ENCODE measurements around the gene ST6GAL1.

The ST6GAL1 gene

GRCh38 chr3:187079090-187080022, 149.0 kb downstream of the ST6GAL1 start:
- H3K27ac ChIP-seq (ENCODE audit: low read length) = no peak overlapping the region
- no peaks in the 10 kb centered on the region for H3K27me3 ChIP-seq (ENCODE audit: control insufficient read depth, insufficient read depth, low read length)
- peaks cover 9% of the 10 kb centered on the region for H3K4me1 ChIP-seq (ENCODE audit: control insufficient read depth, low read depth, low read length)
- peaks cover 27% of the 10 kb centered on the region for H3K36me3 ChIP-seq (ENCODE audit: control insufficient read depth, low read depth, low read length)
- H3K9me3 ChIP-seq (ENCODE audit: control insufficient read depth, low read depth, low read length) = no peaks in the 10 kb centered on the region
- no peak overlapping the region for H3K4me3 ChIP-seq (ENCODE audit: low read length)
- H3K9ac ChIP-seq (ENCODE audit: low read length) = no peak overlapping the region

- H3K27me3 ChIP-seq (ENCODE audit: control insufficient read depth, insufficient read depth, low read length) = no peaks in the 10 kb centered on the region
- H3K9ac ChIP-seq (ENCODE audit: low read length) = no peak overlapping the region
- H3K36me3 ChIP-seq (ENCODE audit: control insufficient read depth, low read depth, low read length) = peaks cover 16% of the 10 kb centered on the region
- peaks cover 12% of the 10 kb centered on the region for H3K4me1 ChIP-seq (ENCODE audit: control insufficient read depth, low read depth, low read length)
- H3K9me3 ChIP-seq (ENCODE audit: control insufficient read depth, low read depth, low read length) = no peaks in the 10 kb centered on the region
- no peak overlapping the region for H3K27ac ChIP-seq (ENCODE audit: low read length)
- no peak overlapping the region for H3K4me3 ChIP-seq (ENCODE audit: low read length)
Measured at GRCh38 chr3:187080799-187081450, 150.6 kb downstream of the ST6GAL1 start.

GRCh38 chr3:187082758-187083375, 152.5 kb downstream of the ST6GAL1 start:
- no peaks in the 10 kb centered on the region for H3K9me3 ChIP-seq (ENCODE audit: control insufficient read depth, low read depth, low read length)
- peaks cover 12% of the 10 kb centered on the region for H3K4me1 ChIP-seq (ENCODE audit: control insufficient read depth, low read depth, low read length)
- H3K27ac ChIP-seq (ENCODE audit: low read length) = no peak overlapping the region
- no peaks in the 10 kb centered on the region for H3K27me3 ChIP-seq (ENCODE audit: control insufficient read depth, insufficient read depth, low read length)
- peaks cover 4% of the 10 kb centered on the region for H3K36me3 ChIP-seq (ENCODE audit: control insufficient read depth, low read depth, low read length)
- no peak overlapping the region for H3K9ac ChIP-seq (ENCODE audit: low read length)
- no peak overlapping the region for H3K4me3 ChIP-seq (ENCODE audit: low read length)

- H3K27me3 ChIP-seq (ENCODE audit: control insufficient read depth, insufficient read depth, low read length) = no peaks in the 10 kb centered on the region
- no peak overlapping the region for H3K4me3 ChIP-seq (ENCODE audit: low read length)
- H3K9me3 ChIP-seq (ENCODE audit: control insufficient read depth, low read depth, low read length) = no peaks in the 10 kb centered on the region
- no peak overlapping the region for H3K9ac ChIP-seq (ENCODE audit: low read length)
- peaks cover 12% of the 10 kb centered on the region for H3K4me1 ChIP-seq (ENCODE audit: control insufficient read depth, low read depth, low read length)
- no peak overlapping the region for H3K27ac ChIP-seq (ENCODE audit: low read length)
- H3K36me3 ChIP-seq (ENCODE audit: control insufficient read depth, low read depth, low read length) = no peaks in the 10 kb centered on the region
Measured at GRCh38 chr3:187084126-187084525, 153.8 kb downstream of the ST6GAL1 start.

- H3K4me3 ChIP-seq (ENCODE audit: low read length) = no peak overlapping the region
Measured at GRCh38 chr3:187084580-187084979, 154.3 kb downstream of the ST6GAL1 start.

GRCh38 chr3:187085021-187085666, 154.8 kb downstream of the ST6GAL1 start:
- no peaks in the 10 kb centered on the region for H3K36me3 ChIP-seq (ENCODE audit: control insufficient read depth, low read depth, low read length)
- no peak overlapping the region for H3K4me3 ChIP-seq (ENCODE audit: low read length)
- peaks cover 3% of the 10 kb centered on the region for H3K4me1 ChIP-seq (ENCODE audit: control insufficient read depth, low read depth, low read length)
- H3K27ac ChIP-seq (ENCODE audit: low read length) = no peak overlapping the region
- H3K9ac ChIP-seq (ENCODE audit: low read length) = no peak overlapping the region
- no peaks in the 10 kb centered on the region for H3K27me3 ChIP-seq (ENCODE audit: control insufficient read depth, insufficient read depth, low read length)
- H3K9me3 ChIP-seq (ENCODE audit: control insufficient read depth, low read depth, low read length) = no peaks in the 10 kb centered on the region

More at GRCh38 chr3:187084580-187084979, 154.3 kb downstream of the ST6GAL1 start:
- no peak overlapping the region for H3K27ac ChIP-seq (ENCODE audit: low read length)
- H3K9ac ChIP-seq (ENCODE audit: low read length) = no peak overlapping the region
- H3K4me1 ChIP-seq (ENCODE audit: control insufficient read depth, low read depth, low read length) = peaks cover 8% of the 10 kb centered on the region
- no peaks in the 10 kb centered on the region for H3K36me3 ChIP-seq (ENCODE audit: control insufficient read depth, low read depth, low read length)
- no peaks in the 10 kb centered on the region for H3K9me3 ChIP-seq (ENCODE audit: control insufficient read depth, low read depth, low read length)
- H3K27me3 ChIP-seq (ENCODE audit: control insufficient read depth, insufficient read depth, low read length) = no peaks in the 10 kb centered on the region

- Histone ChIP-seq H3K9me3 (ENCODE audit: control insufficient read depth, low read depth, low read length) (no peaks in the 10 kb centered on the region), H3K4me1 (ENCODE audit: control insufficient read depth, low read depth, low read length) (peaks cover 3% of the 10 kb centered on the region), H3K27ac (ENCODE audit: low read length) (no peak overlapping the region), H3K27me3 (ENCODE audit: control insufficient read depth, insufficient read depth, low read length) (no peaks in the 10 kb centered on the region), H3K36me3 (ENCODE audit: control insufficient read depth, low read depth, low read length) (no peaks in the 10 kb centered on the region), H3K9ac (ENCODE audit: low read length) (no peak overlapping the region), H3K4me3 (ENCODE audit: low read length) (no peak overlapping the region)
Measured at GRCh38 chr3:187085933-187086332, 155.6 kb downstream of the ST6GAL1 start.

GRCh38 chr3:187086831-187087230, 156.5 kb downstream of the ST6GAL1 start:
- no peaks in the 10 kb centered on the region for H3K27me3 ChIP-seq (ENCODE audit: control insufficient read depth, insufficient read depth, low read length)
- H3K9ac ChIP-seq (ENCODE audit: low read length) = no peak overlapping the region
- no peaks in the 10 kb centered on the region for H3K36me3 ChIP-seq (ENCODE audit: control insufficient read depth, low read depth, low read length)
- no peak overlapping the region for H3K4me3 ChIP-seq (ENCODE audit: low read length)
- H3K27ac ChIP-seq (ENCODE audit: low read length) = no peak overlapping the region
- H3K9me3 ChIP-seq (ENCODE audit: control insufficient read depth, low read depth, low read length) = no peaks in the 10 kb centered on the region
- H3K4me1 ChIP-seq (ENCODE audit: control insufficient read depth, low read depth, low read length) = peaks cover 3% of the 10 kb centered on the region

GRCh38 chr3:187088701-187089100, 158.4 kb downstream of the ST6GAL1 start:
- Histone ChIP-seq H3K9me3 (ENCODE audit: control insufficient read depth, low read depth, low read length) (no peaks in the 10 kb centered on the region), H3K27me3 (ENCODE audit: control insufficient read depth, insufficient read depth, low read length) (no peaks in the 10 kb centered on the region), H3K4me1 (ENCODE audit: control insufficient read depth, low read depth, low read length) (peaks cover 3% of the 10 kb centered on the region), H3K36me3 (ENCODE audit: control insufficient read depth, low read depth, low read length) (no peaks in the 10 kb centered on the region), H3K9ac (ENCODE audit: low read length) (no peak overlapping the region), H3K27ac (ENCODE audit: low read length) (no peak overlapping the region), H3K4me3 (ENCODE audit: low read length) (no peak overlapping the region)

GRCh38 chr3:187093320-187093719, 163.0 kb downstream of the ST6GAL1 start:
- no peaks in the 10 kb centered on the region for H3K36me3 ChIP-seq (ENCODE audit: control insufficient read depth, low read depth, low read length)
- no peaks in the 10 kb centered on the region for H3K9me3 ChIP-seq (ENCODE audit: control insufficient read depth, low read depth, low read length)
- H3K27ac ChIP-seq (ENCODE audit: low read length) = no peak overlapping the region
- no peaks in the 10 kb centered on the region for H3K27me3 ChIP-seq (ENCODE audit: control insufficient read depth, insufficient read depth, low read length)
- H3K4me3 ChIP-seq (ENCODE audit: low read length) = no peak overlapping the region
- H3K9ac ChIP-seq (ENCODE audit: low read length) = no peak overlapping the region
- no peaks in the 10 kb centered on the region for H3K4me1 ChIP-seq (ENCODE audit: control insufficient read depth, low read depth, low read length)

GRCh38 chr3:187098923-187099512, 168.7 kb downstream of the ST6GAL1 start:
- no peaks in the 10 kb centered on the region for H3K9me3 ChIP-seq (ENCODE audit: control insufficient read depth, low read depth, low read length)
- no peaks in the 10 kb centered on the region for H3K4me1 ChIP-seq (ENCODE audit: control insufficient read depth, low read depth, low read length)
- H3K36me3 ChIP-seq (ENCODE audit: control insufficient read depth, low read depth, low read length) = no peaks in the 10 kb centered on the region
- no peaks in the 10 kb centered on the region for H3K27me3 ChIP-seq (ENCODE audit: control insufficient read depth, insufficient read depth, low read length)
- H3K27ac ChIP-seq (ENCODE audit: low read length) = no peak overlapping the region
- H3K4me3 ChIP-seq (ENCODE audit: low read length) = no peak overlapping the region
- no peak overlapping the region for H3K9ac ChIP-seq (ENCODE audit: low read length)
